ENCODE measurements around the gene ITGB8. TPM values are rescaled to one million over a fixed set of nuclear protein-coding genes. Genes with fewer than 3 reads are reported as not detected.
A peak's percentile ranks its signal among the peaks of the same experiment; 100 is the strongest.

The ITGB8 gene
- total RNA-seq, result under 1 TPM; 0.31 to 0.90 (median 0.56) TPM

DNA sequence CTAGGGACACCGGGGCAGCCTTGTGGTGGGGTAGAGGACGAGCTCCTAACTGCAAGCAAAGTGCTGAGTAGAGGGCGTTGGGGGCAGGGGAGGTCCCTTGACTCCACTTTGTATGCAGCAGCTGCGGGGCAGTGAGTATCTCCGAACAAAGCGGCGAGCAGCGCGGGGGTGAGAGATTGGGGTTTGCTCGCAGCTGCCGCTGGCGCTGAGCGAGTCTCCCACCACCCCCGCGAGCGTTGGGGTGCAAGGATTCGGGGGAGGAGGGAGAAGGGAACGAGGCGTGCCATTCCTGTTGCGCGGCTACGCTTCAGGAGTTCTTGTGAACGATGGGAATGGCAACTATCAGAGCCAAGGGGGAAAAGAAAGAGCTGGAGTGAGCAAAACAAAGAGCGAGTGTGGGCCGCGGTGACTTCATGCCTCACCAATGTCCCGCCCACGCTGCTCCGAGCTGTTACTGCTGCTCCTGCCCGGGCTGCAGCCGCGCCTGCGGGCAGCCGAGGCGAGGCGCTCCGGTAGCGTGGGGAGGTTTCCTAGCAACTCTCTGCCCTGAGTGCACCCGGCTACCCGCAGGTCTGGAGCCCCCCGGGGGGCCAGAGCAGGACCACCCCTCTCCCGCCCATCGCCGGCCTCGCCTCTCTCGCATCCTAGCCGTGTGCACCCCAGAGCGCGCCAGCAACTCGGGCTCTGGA, at the start of gene ITGB8:
TSS of gene ITGB8 (plus strand) at position 662 of the 689 bp plus-strand sequence. CDS start 907 bp downstream, outside the sequence.
- DNase-seq (peak in 1 of 2 donors; percentile 18), ATAC-seq (peak; percentile 60 to 69)
- TF ChIP-seq, protein P1, sequence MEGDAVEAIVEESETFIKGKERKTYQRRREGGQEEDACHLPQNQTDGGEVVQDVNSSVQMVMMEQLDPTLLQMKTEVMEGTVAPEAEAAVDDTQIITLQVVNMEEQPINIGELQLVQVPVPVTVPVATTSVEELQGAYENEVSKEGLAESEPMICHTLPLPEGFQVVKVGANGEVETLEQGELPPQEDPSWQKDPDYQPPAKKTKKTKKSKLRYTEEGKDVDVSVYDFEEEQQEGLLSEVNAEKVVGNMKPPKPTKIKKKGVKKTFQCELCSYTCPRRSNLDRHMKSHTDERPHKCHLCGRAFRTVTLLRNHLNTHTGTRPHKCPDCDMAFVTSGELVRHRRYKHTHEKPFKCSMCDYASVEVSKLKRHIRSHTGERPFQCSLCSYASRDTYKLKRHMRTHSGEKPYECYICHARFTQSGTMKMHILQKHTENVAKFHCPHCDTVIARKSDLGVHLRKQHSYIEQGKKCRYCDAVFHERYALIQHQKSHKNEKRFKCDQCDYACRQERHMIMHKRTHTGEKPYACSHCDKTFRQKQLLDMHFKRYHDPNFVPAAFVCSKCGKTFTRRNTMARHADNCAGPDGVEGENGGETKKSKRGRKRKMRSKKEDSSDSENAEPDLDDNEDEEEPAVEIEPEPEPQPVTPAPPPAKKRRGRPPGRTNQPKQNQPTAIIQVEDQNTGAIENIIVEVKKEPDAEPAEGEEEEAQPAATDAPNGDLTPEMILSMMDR (IDR thresholded peaks at IDR 0.05 in 4 of 5, conservative IDR thresholded peaks at IDR 0.05 in 1 of 5), result no peak
- no peak for TF ChIP-seq POLR2A (IDR thresholded peaks at IDR 0.05)
- Histone ChIP-seq H3K9me3 (no peaks in the 10 kb centered on the region), H3K36me3 (no peaks in the 10 kb centered on the region), H3K4me3 (peak within 1 kb of the TSS; percentile 59 to 82 (median 66)), H3K4me1 (peaks cover 0 to 17% of the 10 kb centered on the region in 2 donors), H3K27ac (peak within 1 kb of the TSS; percentile 11 to 46 (median 36)), H3K27me3 (peaks cover 18 to 30% (median 27%) of the 10 kb centered on the region in 3 donors)
- intact Hi-C loops (cut with DNase I; ENCODE audit: low total_unique reads) (no loop called here), in situ Hi-C loops (cut with MboI; ENCODE audit: low sequenced_read_pairs in 4 of 4) (no loop called here)

DNA sequence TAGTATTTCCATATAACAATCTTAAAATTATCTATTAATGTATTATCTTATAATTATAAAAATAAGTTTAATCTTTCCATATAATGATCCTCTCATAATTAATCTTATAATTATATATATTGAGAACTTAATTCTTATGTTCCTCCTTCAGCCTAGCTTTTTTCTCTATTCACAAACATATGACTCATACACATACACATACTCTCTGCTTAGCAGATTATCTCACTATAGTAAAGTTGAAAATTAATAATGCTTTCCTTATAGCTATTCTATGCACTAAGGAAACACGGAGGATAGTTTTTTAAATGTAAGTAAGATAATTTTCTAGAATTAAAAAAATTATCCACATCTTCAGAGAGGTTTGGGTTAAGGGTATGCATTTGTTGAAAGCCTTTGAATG, 47.7 kb upstream of the ITGB8 start:
- no peak for ATAC-seq
- H3K4me3 ChIP-seq, result no peak overlapping the region
- TF ChIP-seq, protein P1 (IDR thresholded peaks at IDR 0.05 in 4 of 5, conservative IDR thresholded peaks at IDR 0.05 in 1 of 5), result no peak
- TF ChIP-seq POLR2A (IDR thresholded peaks at IDR 0.05), result no peak
- H3K9me3 ChIP-seq, result no peaks in the 10 kb centered on the region
- H3K27me3 ChIP-seq, result no peaks in the 10 kb centered on the region
- no peak for DNase-seq
- in situ Hi-C loops (cut with MboI; ENCODE audit: low sequenced_read_pairs in 4 of 4) (no loop called here), intact Hi-C loops (cut with DNase I; ENCODE audit: low total_unique reads) (no loop called here)
- no peak overlapping the region for H3K27ac ChIP-seq
- no peaks in the 10 kb centered on the region for H3K36me3 ChIP-seq
- no peaks in the 10 kb centered on the region for H3K4me1 ChIP-seq

DNA sequence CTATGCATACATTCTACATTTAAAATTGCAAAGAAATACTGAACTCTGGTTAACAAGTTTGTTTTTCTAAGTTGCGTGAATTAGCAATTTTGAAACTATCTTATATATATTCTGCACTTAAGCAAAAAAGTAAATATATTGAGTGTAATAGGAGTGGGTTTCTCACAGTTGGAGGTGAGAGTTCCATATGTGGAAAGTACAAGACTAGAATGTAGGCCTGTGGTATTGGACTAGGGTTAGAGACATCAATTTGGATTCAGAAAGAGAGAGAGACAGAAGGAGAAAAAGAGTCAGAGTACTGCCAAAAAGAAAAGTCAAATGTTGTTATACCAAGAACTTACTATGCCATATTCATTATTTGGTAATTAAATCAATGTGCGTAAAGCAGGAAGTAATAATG, 47.3 kb upstream of the ITGB8 start:
- in situ Hi-C loops (cut with MboI; ENCODE audit: low sequenced_read_pairs in 4 of 4), result no loop called here
- intact Hi-C loops (cut with DNase I; ENCODE audit: low total_unique reads), result no loop called here

DNA sequence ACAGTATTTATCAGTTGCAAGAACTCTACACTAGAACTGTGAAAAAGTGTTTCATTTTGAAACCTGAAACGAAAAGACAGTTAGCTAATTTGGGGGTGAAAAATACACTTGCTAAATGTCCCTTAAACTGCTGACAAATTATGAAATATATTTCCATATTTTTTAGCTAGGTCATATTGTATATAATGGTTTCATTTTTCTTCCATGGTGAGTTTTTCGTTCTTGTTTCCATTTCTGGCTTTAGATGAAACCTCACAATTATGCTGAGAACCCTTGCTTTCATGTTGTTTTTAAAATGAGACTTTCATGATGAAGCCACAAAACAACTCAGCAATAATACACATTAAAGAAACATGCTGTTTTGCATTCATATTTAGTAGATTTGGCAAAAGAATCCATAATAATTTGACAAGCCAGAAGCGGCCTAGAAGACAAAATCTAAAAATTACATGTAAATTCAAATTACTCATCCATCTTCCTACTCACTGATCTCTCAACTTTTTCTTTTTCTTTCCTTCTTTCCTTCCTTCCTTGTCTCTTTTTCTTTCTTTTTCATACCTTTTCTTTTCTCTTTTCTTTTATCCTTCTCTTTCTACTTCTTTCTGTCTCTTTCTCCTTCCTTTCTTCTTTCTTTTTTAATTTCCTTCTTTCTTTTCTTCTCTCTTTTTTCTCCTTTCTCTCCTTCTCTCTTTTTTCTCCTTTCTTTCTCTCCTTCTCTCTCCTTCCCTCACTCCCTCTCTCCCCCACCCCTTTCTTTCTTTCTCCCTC, 46.5 kb upstream of the ITGB8 start:
- in situ Hi-C loops (cut with MboI; ENCODE audit: low sequenced_read_pairs in 4 of 4) (no loop called here), intact Hi-C loops (cut with DNase I; ENCODE audit: low total_unique reads) (no loop called here)
- no peak for TF ChIP-seq POLR2A (IDR thresholded peaks at IDR 0.05)
- TF ChIP-seq, protein P1 (IDR thresholded peaks at IDR 0.05 in 4 of 5, conservative IDR thresholded peaks at IDR 0.05 in 1 of 5), result no peak
- H3K27ac ChIP-seq, result no peak overlapping the region
- no peak for DNase-seq
- H3K36me3 ChIP-seq, result no peaks in the 10 kb centered on the region
- no peaks in the 10 kb centered on the region for H3K27me3 ChIP-seq
- no peak overlapping the region for H3K4me3 ChIP-seq
- no peaks in the 10 kb centered on the region for H3K9me3 ChIP-seq
- no peaks in the 10 kb centered on the region for H3K4me1 ChIP-seq
- ATAC-seq, result no peak

More for the DNA sequence above, 47.3 kb upstream of the ITGB8 start:
- Histone ChIP-seq H3K4me1 (no peaks in the 10 kb centered on the region), H3K4me3 (no peak overlapping the region), H3K36me3 (no peaks in the 10 kb centered on the region), H3K9me3 (no peaks in the 10 kb centered on the region), H3K27ac (no peak overlapping the region), H3K27me3 (no peaks in the 10 kb centered on the region)
- no peak for TF ChIP-seq POLR2A (IDR thresholded peaks at IDR 0.05)
- TF ChIP-seq, protein P1 (IDR thresholded peaks at IDR 0.05 in 4 of 5, conservative IDR thresholded peaks at IDR 0.05 in 1 of 5), result no peak
- no peak for ATAC-seq
- no peak for DNase-seq

Data from gastrocnemius medialis (tissue), 4 donors.